Measurements from ENCODE around the gene PRKCH. TPM values are rescaled to one million over a fixed set of nuclear protein-coding genes. Genes with fewer than 3 reads are reported as not detected.

PRKCH gene
- total RNA-seq, 1 donor from 2014 or later = 8.4 TPM

GRCh38 chr14:61296719-61297502 is 24.5 kb upstream of the PRKCH start:
- no peaks in the 10 kb centered on the region for H3K36me3 ChIP-seq (ENCODE audit: control insufficient read depth, insufficient read depth, low read length)
- no peak overlapping the region for H3K4me3 ChIP-seq (ENCODE audit: low read depth, low read length)
- peak; percentile 74 for TF ChIP-seq CTCF (IDR thresholded peaks at IDR 0.05; ENCODE audit: insufficient read depth, low read length, poor library complexity, severe bottlenecking)
- H3K27me3 ChIP-seq (ENCODE audit: control insufficient read depth, insufficient read depth, low read length) = peaks cover 2% of the 10 kb centered on the region
- no peak for DNase-seq (ENCODE audit: low read depth)

GRCh38 chr14:61297581-61297980 is 23.8 kb upstream of the PRKCH start:
- Histone ChIP-seq H3K36me3 (ENCODE audit: control insufficient read depth, insufficient read depth, low read length) (no peaks in the 10 kb centered on the region), H3K4me3 (ENCODE audit: low read depth, low read length) (no peak overlapping the region), H3K27me3 (ENCODE audit: control insufficient read depth, insufficient read depth, low read length) (peaks cover 2% of the 10 kb centered on the region)
- DNase-seq (ENCODE audit: low read depth) = no peak
- no peak for TF ChIP-seq CTCF (IDR thresholded peaks at IDR 0.05; ENCODE audit: insufficient read depth, low read length, poor library complexity, severe bottlenecking)

GRCh38 chr14:61298824-61299223 is 22.6 kb upstream of the PRKCH start:
- no peak overlapping the region for H3K4me3 ChIP-seq (ENCODE audit: low read depth, low read length)
- no peak for TF ChIP-seq CTCF (IDR thresholded peaks at IDR 0.05; ENCODE audit: insufficient read depth, low read length, poor library complexity, severe bottlenecking)
- DNase-seq (ENCODE audit: low read depth) = no peak
- H3K27me3 ChIP-seq (ENCODE audit: control insufficient read depth, insufficient read depth, low read length) = peaks cover 2% of the 10 kb centered on the region
- no peaks in the 10 kb centered on the region for H3K36me3 ChIP-seq (ENCODE audit: control insufficient read depth, insufficient read depth, low read length)

GRCh38 chr14:61300209-61300608 is 21.2 kb upstream of the PRKCH start:
- Histone ChIP-seq H3K36me3 (ENCODE audit: control insufficient read depth, insufficient read depth, low read length) (no peaks in the 10 kb centered on the region), H3K4me3 (ENCODE audit: low read depth, low read length) (no peak overlapping the region), H3K27me3 (ENCODE audit: control insufficient read depth, insufficient read depth, low read length) (peaks cover 2% of the 10 kb centered on the region)
- no peak for DNase-seq (ENCODE audit: low read depth)
- no peak for TF ChIP-seq CTCF (IDR thresholded peaks at IDR 0.05; ENCODE audit: insufficient read depth, low read length, poor library complexity, severe bottlenecking)

- TF ChIP-seq CTCF (IDR thresholded peaks at IDR 0.05; ENCODE audit: insufficient read depth, low read length, poor library complexity, severe bottlenecking) = no peak
- Histone ChIP-seq H3K36me3 (ENCODE audit: control insufficient read depth, insufficient read depth, low read length) (no peaks in the 10 kb centered on the region), H3K4me3 (ENCODE audit: low read depth, low read length) (no peak overlapping the region), H3K27me3 (ENCODE audit: control insufficient read depth, insufficient read depth, low read length) (peaks cover 2% of the 10 kb centered on the region)
- no peak for DNase-seq (ENCODE audit: low read depth)
These were observed 20.6 kb upstream of the PRKCH start for GRCh38 chr14:61300754-61301153.

GRCh38 chr14:61304688-61305087 is 16.7 kb upstream of the PRKCH start:
- TF ChIP-seq CTCF (IDR thresholded peaks at IDR 0.05; ENCODE audit: insufficient read depth, low read length, poor library complexity, severe bottlenecking) = no peak
- no peaks in the 10 kb centered on the region for H3K36me3 ChIP-seq (ENCODE audit: control insufficient read depth, insufficient read depth, low read length)

More at GRCh38 chr14:61304688-61305087, 16.7 kb upstream of the PRKCH start:
- Histone ChIP-seq H3K4me3 (ENCODE audit: low read depth, low read length) (no peak overlapping the region), H3K27me3 (ENCODE audit: control insufficient read depth, insufficient read depth, low read length) (no peaks in the 10 kb centered on the region)
- no peak for DNase-seq (ENCODE audit: low read depth)
